Measurements from ENCODE around the gene TSPAN9.

TSPAN9 gene

GRCh38 chr12:3136641-3137267, 59.6 kb downstream of the TSPAN9 start:
- no peak for DNase-seq (ENCODE audit: low read depth)
- in situ Hi-C loops (cut with HindIII; ENCODE audit: low sequenced_read_pairs), result no loop called here
- TF ChIP-seq, protein P1, sequence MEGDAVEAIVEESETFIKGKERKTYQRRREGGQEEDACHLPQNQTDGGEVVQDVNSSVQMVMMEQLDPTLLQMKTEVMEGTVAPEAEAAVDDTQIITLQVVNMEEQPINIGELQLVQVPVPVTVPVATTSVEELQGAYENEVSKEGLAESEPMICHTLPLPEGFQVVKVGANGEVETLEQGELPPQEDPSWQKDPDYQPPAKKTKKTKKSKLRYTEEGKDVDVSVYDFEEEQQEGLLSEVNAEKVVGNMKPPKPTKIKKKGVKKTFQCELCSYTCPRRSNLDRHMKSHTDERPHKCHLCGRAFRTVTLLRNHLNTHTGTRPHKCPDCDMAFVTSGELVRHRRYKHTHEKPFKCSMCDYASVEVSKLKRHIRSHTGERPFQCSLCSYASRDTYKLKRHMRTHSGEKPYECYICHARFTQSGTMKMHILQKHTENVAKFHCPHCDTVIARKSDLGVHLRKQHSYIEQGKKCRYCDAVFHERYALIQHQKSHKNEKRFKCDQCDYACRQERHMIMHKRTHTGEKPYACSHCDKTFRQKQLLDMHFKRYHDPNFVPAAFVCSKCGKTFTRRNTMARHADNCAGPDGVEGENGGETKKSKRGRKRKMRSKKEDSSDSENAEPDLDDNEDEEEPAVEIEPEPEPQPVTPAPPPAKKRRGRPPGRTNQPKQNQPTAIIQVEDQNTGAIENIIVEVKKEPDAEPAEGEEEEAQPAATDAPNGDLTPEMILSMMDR (IDR thresholded peaks at IDR 0.05; ENCODE audit: low read depth, low read length, missing control alignments), result no peak
- H3K4me3 ChIP-seq (ENCODE audit: low read depth, low read length), result no peak overlapping the region

DNA sequence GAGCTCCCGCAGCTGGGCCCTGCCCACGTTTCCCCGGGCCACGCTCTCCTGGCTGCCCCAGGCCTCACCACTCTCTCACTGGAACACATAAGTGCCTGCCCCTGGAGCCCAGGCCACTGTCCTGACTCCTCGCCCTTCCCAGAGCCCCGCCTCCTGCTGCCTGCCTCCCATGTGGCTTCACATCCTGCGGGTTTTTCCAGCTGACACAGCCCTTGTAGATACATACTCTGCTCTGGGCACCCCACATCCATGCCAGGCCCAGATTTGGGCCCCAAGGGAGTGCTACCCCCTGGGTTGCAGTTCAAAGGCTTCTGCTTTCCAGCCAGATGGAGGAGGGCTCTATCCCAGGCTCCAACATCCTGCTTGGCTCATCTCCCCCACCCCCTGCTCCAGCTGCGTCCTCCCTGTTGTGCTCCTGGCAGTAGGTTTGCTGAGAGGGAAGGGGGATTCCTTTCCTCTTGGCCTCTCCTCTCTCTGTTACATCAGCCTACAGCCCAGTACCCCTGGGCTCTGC, 60.1 kb downstream of the TSPAN9 start:
- TF ChIP-seq, protein P1 (IDR thresholded peaks at IDR 0.05; ENCODE audit: low read depth, low read length, missing control alignments), result no peak
- H3K4me3 ChIP-seq (ENCODE audit: low read depth, low read length), result no peak overlapping the region
- DNase-seq (ENCODE audit: low read depth), result no peak
- in situ Hi-C loops (cut with HindIII; ENCODE audit: low sequenced_read_pairs), result no loop called here

DNA sequence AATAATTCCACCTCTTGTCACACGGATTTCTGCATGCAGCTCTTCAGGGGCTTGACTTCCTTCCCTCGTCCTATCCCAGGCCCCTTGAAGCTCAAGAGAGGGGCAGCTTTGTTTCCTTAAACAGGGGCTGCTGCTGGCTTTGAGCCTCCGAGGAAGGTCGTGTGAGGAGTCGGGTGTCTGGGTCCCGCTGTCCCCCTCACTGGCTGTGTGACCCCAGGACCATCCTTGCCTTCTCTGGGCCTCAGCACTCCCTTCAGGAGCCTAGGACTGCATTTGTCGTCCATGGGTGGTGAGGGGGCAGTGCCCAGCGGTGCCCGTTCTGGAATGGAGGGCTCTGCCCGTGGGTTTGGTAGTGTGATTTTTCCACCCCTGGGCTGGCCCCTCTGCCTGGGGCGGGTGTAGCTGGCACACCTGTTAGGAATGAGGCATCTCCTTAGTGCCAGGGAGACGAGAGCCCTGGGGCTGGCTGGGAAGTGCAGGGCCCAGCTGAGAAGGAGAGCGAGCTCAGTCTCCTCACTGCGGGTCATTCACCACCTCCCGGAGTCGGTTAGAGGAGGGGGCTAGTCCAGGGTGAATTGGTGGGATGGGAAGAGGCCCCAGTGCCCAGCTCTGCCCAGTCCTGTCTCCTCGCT, 60.8 kb downstream of the TSPAN9 start:
- TF ChIP-seq, protein P1 (IDR thresholded peaks at IDR 0.05; ENCODE audit: low read depth, low read length, missing control alignments), result no peak
- no peak for DNase-seq (ENCODE audit: low read depth)
- in situ Hi-C loops (cut with HindIII; ENCODE audit: low sequenced_read_pairs), result no loop called here
- H3K4me3 ChIP-seq (ENCODE audit: low read depth, low read length), result no peak overlapping the region

DNA sequence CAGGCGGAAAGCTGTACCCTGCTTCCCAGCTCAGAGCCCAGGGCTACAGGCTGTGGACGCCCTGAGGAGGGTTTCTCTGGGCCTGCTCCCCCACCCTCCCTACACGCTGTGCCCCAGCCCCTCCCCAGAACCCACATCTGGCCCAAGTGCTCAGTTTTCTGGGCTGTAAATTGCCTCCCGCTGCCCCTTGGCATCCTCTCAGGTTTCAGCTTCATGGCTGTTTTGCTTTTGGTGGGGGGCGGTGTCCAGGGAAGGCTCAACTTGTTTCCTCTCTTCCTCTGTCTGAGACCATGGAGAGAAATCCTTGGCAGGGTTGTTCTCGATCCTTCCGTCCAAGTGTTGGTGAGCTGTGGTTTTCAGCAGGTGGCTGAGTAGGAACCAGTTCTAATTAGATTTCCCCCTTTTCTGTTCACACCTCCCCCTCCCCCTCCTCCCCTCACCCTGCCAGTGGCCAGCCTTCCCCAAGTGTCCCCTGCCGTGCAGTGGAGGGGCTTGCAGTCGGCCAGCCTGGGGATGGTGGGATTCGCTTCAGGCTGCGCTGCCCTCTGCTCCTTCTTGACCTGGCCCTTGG, 61.8 kb downstream of the TSPAN9 start:
- no peak overlapping the region for H3K4me3 ChIP-seq (ENCODE audit: low read depth, low read length)
- peak; percentile 49 for DNase-seq (ENCODE audit: low read depth)
- in situ Hi-C loops (cut with HindIII; ENCODE audit: low sequenced_read_pairs), result no loop called here
- TF ChIP-seq, protein P1 (IDR thresholded peaks at IDR 0.05; ENCODE audit: low read depth, low read length, missing control alignments), result no peak

DNA sequence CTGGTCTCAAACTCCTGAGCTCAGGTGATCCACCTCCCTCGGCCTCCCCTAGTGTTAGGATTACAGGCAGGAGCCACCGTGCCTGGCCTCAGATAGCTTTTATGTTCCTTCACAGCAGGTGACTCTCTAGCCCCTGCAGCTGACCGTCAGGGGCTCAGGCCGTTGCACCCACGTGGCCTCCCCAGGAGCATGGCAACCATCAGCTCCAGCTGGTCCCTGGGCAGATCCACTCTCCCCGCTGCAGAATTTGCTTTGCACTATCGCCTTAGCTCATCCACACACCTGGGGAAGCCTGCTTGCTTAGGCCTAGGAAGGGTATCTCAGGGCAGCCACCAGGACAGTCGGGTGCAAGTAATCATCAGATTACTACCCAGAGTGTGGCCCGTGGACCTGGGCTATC, 62.6 kb downstream of the TSPAN9 start:
- TF ChIP-seq, protein P1 (IDR thresholded peaks at IDR 0.05; ENCODE audit: low read depth, low read length, missing control alignments), result no peak
- in situ Hi-C loops (cut with HindIII; ENCODE audit: low sequenced_read_pairs), result no loop called here
- no peak overlapping the region for H3K4me3 ChIP-seq (ENCODE audit: low read depth, low read length)
- no peak for DNase-seq (ENCODE audit: low read depth)

DNA sequence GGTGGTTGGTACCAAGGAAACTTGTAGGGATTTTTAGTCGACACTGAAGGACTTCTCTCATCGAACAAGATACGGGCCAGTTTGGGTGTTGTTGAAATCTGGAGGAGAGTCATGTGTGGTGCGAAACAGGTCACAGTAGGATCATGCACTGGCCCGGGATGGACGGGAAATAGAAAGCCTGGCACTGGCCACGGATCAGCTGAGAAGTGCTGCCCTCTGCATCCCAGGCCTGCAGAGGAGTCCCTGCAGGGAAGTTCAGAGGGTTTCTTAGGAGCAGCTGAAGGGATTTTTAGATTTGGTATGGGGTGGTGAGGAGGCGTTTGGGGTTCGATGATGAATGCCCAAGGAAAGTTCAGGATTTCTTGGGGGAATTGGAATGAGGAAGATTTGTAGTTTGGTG, 63.1 kb downstream of the TSPAN9 start:
- H3K4me3 ChIP-seq (ENCODE audit: low read depth, low read length), result no peak overlapping the region
- TF ChIP-seq, protein P1 (IDR thresholded peaks at IDR 0.05; ENCODE audit: low read depth, low read length, missing control alignments), result no peak
- in situ Hi-C loops (cut with HindIII; ENCODE audit: low sequenced_read_pairs), result no loop called here
- DNase-seq (ENCODE audit: low read depth), result no peak
